LNCaP clone FGC (cell line): ENCODE data around the gene ADAMTS15.

Experiments
- DNase-seq: peaks from one replicate; pipeline ENCODE4 v3.0.0-alpha.2; 2011; ENCODE audit warnings: low read depth
- H3K4me3 ChIP-seq: 2 replicates; pipeline ENCODE4 v1.5.1; 2011; ENCODE audit warnings: mild to moderate bottlenecking, low read depth, low read length, control low read depth
- TF ChIP-seq, protein P1 (sequence below): IDR thresholded peaks from 2 replicates; pipeline ENCODE4 v1.5.1; 2012; ENCODE audit warnings: mild to moderate bottlenecking; ENCODE audit not compliant: control insufficient read depth, insufficient read depth; ENCODE audit errors: extremely low read depth

Gene ADAMTS15

GRCh38 chr11:130448416-130449309 lies at the start of gene ADAMTS15:
ADAMTS15 (plus strand) TSS chr11:130448645; CDS start chr11:130448974, 329 bp downstream.
- TF ChIP-seq, protein P1, sequence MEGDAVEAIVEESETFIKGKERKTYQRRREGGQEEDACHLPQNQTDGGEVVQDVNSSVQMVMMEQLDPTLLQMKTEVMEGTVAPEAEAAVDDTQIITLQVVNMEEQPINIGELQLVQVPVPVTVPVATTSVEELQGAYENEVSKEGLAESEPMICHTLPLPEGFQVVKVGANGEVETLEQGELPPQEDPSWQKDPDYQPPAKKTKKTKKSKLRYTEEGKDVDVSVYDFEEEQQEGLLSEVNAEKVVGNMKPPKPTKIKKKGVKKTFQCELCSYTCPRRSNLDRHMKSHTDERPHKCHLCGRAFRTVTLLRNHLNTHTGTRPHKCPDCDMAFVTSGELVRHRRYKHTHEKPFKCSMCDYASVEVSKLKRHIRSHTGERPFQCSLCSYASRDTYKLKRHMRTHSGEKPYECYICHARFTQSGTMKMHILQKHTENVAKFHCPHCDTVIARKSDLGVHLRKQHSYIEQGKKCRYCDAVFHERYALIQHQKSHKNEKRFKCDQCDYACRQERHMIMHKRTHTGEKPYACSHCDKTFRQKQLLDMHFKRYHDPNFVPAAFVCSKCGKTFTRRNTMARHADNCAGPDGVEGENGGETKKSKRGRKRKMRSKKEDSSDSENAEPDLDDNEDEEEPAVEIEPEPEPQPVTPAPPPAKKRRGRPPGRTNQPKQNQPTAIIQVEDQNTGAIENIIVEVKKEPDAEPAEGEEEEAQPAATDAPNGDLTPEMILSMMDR, result no peak

DNA sequence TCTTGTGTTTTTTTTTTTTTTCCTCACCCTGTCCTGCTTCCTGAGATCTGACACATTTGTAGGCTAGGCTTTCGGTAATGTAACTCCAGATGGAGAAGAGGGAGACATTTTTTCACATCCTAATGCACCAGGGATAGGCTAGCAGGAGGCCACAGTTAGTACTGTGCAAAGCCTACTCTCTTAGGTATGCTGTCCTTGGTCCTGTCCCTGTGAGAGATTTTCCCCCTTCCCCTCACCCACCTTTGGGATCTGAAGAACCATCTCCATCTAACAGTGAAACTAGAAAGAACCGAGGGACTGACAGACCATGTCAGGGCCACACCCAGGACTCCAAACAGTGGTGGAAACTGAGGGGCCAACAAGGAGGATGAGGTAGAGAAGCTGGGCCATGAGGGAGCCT lies 49.2 kb upstream of the ADAMTS15 start:
- TF ChIP-seq, protein P1, result no peak
- no peak overlapping the region for H3K4me3 ChIP-seq
- DNase-seq, result no peak

More at GRCh38 chr11:130448416-130449309, at the start of gene ADAMTS15:
- peak; percentile 66 for DNase-seq
- peak within 1 kb of the TSS; percentile 52 for H3K4me3 ChIP-seq

GRCh38 chr11:130400781-130401483 lies 47.5 kb upstream of the ADAMTS15 start:
- no peak for DNase-seq
- H3K4me3 ChIP-seq, result no peak overlapping the region
- TF ChIP-seq, protein P1, result no peak

DNA sequence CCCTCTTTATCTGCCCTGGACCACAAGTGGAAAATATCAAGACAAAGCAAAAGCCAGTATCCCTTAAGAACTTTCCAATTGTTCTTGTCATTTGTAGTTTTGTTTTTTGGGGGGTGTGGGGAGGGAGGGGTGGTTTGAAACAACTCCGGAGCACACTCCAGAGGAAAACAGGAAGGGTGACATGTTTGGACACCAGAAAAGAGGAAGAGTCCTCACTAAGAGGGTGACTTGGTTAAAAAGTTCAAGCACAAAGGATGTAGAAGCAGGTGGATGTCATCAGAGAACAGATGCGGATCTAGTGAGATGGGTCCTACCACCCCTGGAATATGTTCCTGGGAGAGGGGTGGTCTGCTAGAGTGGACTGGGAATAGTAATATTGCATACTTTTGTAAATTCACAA lies 45.9 kb upstream of the ADAMTS15 start:
- H3K4me3 ChIP-seq, result no peak overlapping the region
- DNase-seq, result no peak
- TF ChIP-seq, protein P1, result no peak

- DNase-seq, result no peak
- TF ChIP-seq, protein P1, result no peak
- H3K4me3 ChIP-seq, result no peak overlapping the region
Measured at GRCh38 chr11:130403271-130403804, 45.1 kb upstream of the ADAMTS15 start.

- DNase-seq, result no peak
- no peak overlapping the region for H3K4me3 ChIP-seq
- TF ChIP-seq, protein P1, result no peak
Measured at GRCh38 chr11:130403967-130404366, 44.5 kb upstream of the ADAMTS15 start.
